GM12801 (cell line): ENCODE results near the gene NUDT9.

ENCODE experiments used
- CTCF ChIP-seq: IDR thresholded peaks from one replicate; pipeline ENCODE4 v1.5.1; 2011; ENCODE audit warnings: control low read depth; ENCODE audit not compliant: insufficient read length; ENCODE audit errors: extremely low read depth

Gene NUDT9

GRCh38 chr4:87390551-87390890 is 31.9 kb upstream of the NUDT9 start:
- no peak for TF ChIP-seq CTCF

GRCh38 chr4:87390891-87391575 is 31.3 kb upstream of the NUDT9 start, which contains the start of gene HSD17B11:
Gene HSD17B11, minus strand, starts transcription at chr4:87391188. Its CDS starts 118 bp downstream, at chr4:87391070.
- TF ChIP-seq CTCF: no peak

- no peak for TF ChIP-seq CTCF
These were observed 30.8 kb upstream of the NUDT9 start for GRCh38 chr4:87391576-87392054.

- no peak for TF ChIP-seq CTCF
These were observed 30.2 kb upstream of the NUDT9 start for GRCh38 chr4:87392183-87392582.

- TF ChIP-seq CTCF: no peak
These were observed 23.2 kb upstream of the NUDT9 start for GRCh38 chr4:87399148-87399547.

- TF ChIP-seq CTCF: no peak
These were observed 22.4 kb upstream of the NUDT9 start for GRCh38 chr4:87399954-87400353.

GRCh38 chr4:87405211-87405820 is 17.1 kb upstream of the NUDT9 start:
- no peak for TF ChIP-seq CTCF
